Activated CD4-positive, CD25-positive, alpha-beta regulatory T cell (primary cell): ENCODE data around the gene RTKN2.
"Not testable (repeated sequence)": the region's sequence is repeated elsewhere in the genome, so short reads cannot be mapped to it uniquely, and the experiment has no call there.

Experiments used
- DNase-seq, 4 experiments: peaks; one replicate each; lab custom pipeline; 2025; lab: John Stamatoyannopoulos, UW

RTKN2 gene

GRCh38 chr10:62258926-62259325, 9.7 kb downstream of the RTKN2 start:
- no peak for DNase-seq

- DNase-seq: no peak
These were observed 14.9 kb downstream of the RTKN2 start for GRCh38 chr10:62253704-62254103.

GRCh38 chr10:62252051-62252450, 16.6 kb downstream of the RTKN2 start:
- no peak for DNase-seq

DNA sequence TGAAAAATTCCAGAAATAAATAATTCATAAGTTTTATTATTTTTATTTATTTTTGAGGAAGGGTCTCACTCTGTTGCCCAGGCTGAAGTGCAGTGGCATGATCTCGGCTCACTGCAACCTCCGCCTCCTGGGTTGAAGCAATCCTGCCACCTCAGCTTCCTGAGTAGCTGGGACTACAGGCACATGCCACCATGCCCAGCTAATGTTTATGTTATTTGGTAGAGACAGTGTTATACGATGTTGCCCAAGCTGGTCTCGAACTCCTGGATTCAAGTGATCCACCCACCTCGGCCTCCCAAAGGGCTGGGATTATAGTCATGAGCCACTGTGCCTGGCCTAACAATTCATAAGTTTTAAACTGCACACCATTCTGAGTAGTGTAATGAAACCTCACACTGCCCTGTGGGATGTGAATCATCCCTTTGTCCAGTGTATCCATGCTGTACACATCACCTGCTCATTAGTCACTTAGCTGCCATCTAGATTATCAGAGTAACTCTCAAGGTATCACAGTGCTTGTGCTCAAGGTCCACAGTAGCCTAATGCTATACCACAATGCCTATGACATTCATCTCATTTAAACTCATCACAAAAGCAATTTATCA, 17.9 kb downstream of the RTKN2 start:
- DNase-seq: no peak

- DNase-seq: no peak
These were observed 18.7 kb downstream of the RTKN2 start for GRCh38 chr10:62249957-62250356.

DNA sequence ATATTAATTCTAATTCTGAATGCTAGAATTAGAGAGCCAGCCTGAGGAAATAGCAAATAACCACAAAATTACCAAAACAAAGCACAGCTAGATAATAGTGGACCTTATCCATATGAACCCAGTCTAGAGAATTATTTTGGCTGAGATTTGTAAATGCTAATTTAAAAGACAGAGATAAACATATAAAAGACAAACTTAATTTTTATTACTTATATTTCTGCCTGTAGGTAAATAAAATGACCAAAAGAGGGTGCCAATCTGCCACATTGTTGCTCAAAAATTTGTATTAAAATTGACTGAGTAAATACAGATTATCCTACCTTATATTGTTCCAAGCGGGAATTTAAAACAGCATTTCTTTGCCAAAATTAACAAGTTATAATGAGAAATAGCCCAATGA, 20.2 kb downstream of the RTKN2 start:
- DNase-seq: no peak

GRCh38 chr10:62244785-62245467, 23.7 kb downstream of the RTKN2 start:
- peak in 2 of 4 experiments; percentile 7 to 18 for DNase-seq

- DNase-seq: no peak
These were observed 24.6 kb downstream of the RTKN2 start for GRCh38 chr10:62244088-62244487.

DNA sequence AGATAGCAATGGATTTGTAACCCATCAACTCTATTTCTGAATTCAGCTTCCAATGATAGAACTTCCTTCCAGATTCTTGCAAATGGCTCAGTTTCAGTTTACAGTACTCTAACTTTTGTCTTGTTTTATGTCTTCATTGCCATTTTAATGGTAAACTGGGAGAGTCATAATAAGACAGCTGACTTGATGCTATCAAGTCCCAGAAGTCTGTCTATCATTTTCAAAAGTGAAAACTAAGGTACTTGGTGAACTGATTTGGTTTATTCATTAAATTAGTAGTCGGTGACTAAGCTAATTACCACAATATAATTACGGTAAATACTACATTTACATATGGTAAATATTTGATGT, 25.0 kb downstream of the RTKN2 start:
- no peak for DNase-seq

DNA sequence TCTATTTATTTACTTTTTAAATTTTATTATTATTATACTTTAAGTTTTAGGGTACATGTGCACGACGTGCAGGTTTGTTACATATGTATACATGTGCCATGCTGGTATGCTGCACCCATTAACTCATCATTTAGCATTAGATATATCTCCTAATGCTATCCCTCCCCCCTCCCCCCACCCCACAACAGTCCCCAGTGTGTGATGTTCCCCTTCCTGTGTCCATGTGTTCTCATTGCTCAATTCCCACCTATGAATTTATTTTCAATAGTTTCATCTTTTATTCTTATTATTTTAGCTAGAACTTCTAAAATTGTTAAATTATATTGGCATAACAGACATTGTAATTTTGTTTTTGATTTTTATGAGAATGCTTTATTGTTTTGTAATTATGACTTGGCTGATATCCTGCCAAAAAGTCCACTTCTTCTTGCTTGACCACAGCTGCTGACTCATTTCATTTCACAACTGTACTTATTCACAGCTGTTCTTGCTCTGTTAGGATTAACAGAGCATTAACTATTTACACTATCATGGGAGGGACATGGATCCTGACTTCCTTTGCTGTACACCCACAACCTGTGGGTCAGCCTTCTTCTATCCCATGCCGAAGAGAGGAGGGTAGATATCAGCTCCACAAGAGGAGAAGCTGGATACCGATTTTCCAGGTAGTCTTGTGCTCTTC, 25.5 kb downstream of the RTKN2 start:
- DNase-seq: not testable (repeated sequence)

- not testable (repeated sequence) for DNase-seq
These were observed 27.1 kb downstream of the RTKN2 start for GRCh38 chr10:62241521-62241920.

GRCh38 chr10:62239994-62240393, 28.6 kb downstream of the RTKN2 start:
- DNase-seq: no peak

- DNase-seq: no peak
These were observed 29.8 kb downstream of the RTKN2 start for GRCh38 chr10:62238880-62239279.

DNA sequence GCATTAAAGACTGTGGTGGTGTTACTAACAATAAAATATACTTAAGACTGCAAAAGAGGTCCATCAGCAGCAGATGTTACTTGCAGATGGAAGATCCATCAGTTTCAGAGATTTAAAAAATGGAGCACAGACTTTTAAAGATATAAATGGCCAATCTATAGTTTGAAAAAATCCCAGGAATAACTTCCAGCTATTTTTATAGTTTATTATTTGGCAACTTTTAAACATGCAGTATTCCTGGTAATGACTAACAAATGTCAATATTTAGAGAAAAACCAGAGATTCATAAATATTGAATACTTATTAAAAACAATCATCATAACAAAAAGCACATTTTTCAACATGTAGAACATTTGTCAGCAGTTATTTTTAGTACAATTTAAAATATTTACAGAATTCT, 30.7 kb downstream of the RTKN2 start:
- DNase-seq: no peak

DNA sequence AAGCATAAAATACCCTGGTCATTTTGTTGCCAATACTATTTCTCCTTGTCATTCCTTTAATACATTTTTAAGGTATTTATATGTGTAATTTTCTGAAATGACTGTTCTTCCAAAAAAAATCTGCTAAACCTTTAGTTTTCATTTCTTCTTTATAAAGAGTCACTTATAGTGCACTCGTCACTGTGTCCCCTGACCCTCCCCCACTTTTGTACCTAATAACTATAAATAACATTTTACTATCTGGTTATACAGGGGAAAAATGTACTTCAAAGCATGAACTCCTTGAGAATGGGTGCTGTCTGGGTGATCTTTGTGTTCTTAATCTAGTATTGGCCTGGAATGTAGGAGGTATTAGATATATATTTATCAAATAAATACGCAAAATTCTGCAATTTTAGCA, 31.1 kb downstream of the RTKN2 start:
- no peak for DNase-seq

GRCh38 chr10:62234077-62234605, 34.5 kb downstream of the RTKN2 start:
- no peak for DNase-seq

- no peak for DNase-seq
These were observed 35.1 kb downstream of the RTKN2 start for GRCh38 chr10:62233356-62234076.

DNA sequence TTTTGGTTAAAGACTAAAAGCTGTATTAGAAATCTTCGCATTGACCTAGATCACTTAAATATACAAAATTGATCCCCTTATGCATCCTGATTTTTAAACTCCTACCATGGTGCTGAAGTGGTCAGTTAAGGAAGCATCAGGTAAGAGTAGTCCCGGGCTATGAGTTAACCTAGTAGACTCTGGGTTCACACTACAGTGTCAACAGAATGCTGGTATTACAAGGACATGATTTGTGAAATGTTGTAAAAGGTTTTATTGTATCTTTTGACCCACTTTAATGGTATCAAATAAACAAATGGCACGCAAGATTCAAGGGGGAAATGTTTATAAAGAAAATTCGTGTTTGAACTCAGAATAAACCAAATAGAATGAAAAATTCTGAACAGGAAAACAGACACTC, 36.8 kb downstream of the RTKN2 start:
- DNase-seq: no peak

- no peak for DNase-seq
These were observed 37.3 kb downstream of the RTKN2 start for GRCh38 chr10:62231371-62231770.

DNA sequence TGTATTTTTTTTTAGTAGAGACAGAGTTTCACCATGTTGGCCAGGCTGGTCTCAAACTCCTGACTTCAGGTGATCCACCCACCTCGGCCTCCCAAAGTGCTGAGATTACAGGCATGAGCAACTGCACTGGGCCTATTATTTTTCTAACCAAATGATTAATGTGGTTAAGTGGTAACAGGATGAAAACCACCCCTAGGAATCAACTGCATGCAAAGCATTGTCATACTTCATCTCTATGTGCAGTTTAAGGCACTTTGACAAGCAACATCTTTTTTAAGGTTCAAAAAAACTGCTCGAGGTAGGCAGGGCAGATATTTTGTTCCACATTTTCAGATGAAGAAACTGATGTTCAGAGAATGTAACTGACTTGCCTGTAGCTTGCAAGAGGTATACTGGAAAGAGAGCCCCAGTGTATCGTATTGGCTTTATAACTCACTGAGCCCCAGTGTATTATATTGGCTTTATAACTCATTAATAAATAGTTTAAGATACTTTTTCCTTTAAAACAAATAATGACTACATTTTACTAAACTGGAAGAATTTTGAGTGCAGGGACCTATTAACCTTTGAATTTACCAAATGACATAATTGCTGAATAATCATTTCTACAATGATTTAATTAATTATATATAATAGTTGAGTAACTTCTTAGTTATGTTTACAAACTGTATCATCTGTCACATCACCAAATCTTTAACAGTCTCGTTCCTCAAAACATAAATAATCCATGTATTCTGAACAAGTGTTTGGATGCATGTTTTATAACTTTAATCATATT, 38.1 kb downstream of the RTKN2 start:
- no peak for DNase-seq

GRCh38 chr10:62225362-62225761, 43.3 kb downstream of the RTKN2 start:
- DNase-seq: no peak

DNA sequence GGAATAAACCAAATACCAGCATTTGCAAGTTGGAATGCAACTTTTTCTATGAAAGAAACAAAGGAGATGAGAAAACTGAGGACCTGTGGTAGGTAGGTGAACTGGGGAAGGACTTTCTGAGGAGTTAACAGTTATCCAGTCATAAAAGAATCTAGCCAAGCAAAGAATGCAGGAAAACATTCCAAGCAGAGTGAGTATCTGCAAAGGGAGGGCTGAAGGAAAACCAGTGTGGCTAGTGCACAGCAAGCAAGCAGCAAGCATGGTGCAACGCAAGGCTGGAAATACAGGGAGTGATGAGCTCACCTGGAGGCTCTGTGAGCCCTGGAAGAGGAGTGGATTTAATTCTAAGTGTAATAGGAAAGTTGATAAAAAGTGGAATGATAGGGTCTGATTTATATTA, 44.0 kb downstream of the RTKN2 start:
- no peak for DNase-seq
